Coronary artery (tissue), 2 donors: ENCODE measurements around the gene SLC43A1.

Source experiments
- DNase-seq: peaks from one replicate; pipeline ENCODE4 v3.0.0-alpha.2; 2017; ENCODE audit warnings: low spot score
- H3K27ac ChIP-seq, 2 donors: fragments of 200-600 bp; sonication (generic); one replicate each; pipeline ENCODE4 v1.5.1; 2016 to 2019
- H3K4me3 ChIP-seq: fragments of 200-600 bp; sonication (generic); 2 replicates; pipeline ENCODE4 v1.5.1; 2016; ENCODE audit warnings: mild to moderate bottlenecking, moderate library complexity
- TF ChIP-seq, protein P1 (sequence below): fragments of 200-600 bp; sonication (generic); IDR thresholded peaks from one replicate; pipeline ENCODE4 v1.5.1; 2019; ENCODE audit warnings: antibody characterized with exemption

The SLC43A1 gene

DNA sequence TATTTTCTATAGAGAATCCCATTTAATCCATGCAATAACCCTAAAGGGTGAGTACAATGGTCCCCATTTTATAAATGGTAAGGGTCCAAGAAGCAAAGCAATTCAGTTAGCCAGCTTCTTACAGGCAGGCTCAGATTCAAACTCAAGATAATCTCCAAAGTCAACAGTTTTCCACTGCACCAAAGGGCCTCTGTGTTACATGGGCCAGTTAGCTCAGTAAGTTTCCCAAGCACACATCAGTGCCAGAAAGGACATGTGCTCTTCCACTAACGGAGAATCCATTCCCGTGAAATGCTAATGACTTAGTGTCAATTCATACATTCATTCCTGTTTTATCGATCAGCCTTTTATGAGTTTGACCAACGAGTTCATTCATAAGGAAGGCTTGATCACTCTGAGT, 11.0 kb downstream of the SLC43A1 start:
- TF ChIP-seq, protein P1, sequence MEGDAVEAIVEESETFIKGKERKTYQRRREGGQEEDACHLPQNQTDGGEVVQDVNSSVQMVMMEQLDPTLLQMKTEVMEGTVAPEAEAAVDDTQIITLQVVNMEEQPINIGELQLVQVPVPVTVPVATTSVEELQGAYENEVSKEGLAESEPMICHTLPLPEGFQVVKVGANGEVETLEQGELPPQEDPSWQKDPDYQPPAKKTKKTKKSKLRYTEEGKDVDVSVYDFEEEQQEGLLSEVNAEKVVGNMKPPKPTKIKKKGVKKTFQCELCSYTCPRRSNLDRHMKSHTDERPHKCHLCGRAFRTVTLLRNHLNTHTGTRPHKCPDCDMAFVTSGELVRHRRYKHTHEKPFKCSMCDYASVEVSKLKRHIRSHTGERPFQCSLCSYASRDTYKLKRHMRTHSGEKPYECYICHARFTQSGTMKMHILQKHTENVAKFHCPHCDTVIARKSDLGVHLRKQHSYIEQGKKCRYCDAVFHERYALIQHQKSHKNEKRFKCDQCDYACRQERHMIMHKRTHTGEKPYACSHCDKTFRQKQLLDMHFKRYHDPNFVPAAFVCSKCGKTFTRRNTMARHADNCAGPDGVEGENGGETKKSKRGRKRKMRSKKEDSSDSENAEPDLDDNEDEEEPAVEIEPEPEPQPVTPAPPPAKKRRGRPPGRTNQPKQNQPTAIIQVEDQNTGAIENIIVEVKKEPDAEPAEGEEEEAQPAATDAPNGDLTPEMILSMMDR, result no peak
- no peak for DNase-seq
- Histone ChIP-seq H3K27ac (no peak overlapping the region), H3K4me3 (no peak overlapping the region)

DNA sequence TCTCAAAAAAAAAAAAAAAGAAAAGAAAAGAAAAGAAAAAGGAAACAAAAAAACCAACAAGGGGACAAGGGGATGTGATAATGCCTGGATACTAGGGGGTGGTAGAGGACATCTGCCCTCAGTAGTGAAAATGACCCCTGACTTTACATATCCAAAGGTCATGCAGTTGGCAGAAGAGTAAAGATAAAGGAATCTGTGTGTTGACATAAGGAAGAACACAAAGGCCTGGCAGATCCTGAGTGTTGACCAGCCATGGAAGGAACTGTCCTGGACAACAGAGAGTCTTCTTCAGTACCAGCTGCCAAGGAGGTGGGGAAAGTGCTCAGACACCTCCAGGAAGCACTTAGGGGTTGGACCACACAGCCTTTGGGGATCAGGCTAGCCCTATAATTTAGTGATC, 12.6 kb downstream of the SLC43A1 start:
- TF ChIP-seq, protein P1, result no peak
- H3K27ac ChIP-seq, result no peak overlapping the region
- H3K4me3 ChIP-seq, result no peak overlapping the region
- DNase-seq, result no peak

DNA sequence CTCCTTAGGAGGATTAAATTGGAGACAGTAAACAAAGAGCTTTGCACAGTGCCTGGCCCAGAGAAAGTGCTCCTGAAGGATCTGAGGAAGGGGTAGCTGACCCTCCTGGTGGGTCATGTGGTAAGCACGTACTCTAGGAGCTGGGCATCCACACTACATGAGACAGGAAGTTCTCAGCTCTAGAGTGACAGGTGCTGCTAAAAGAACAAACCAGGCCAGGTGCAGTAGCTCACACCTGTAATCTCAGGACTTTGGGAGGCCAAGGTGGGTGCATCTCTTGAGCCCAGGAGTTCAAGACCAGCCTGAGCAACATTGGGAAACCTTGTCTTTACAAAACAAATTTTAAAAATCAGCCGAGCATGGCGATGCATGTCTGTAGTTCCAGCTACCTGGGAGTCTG, 13.1 kb downstream of the SLC43A1 start:
- no peak for DNase-seq
- H3K27ac ChIP-seq, result no peak overlapping the region

DNA sequence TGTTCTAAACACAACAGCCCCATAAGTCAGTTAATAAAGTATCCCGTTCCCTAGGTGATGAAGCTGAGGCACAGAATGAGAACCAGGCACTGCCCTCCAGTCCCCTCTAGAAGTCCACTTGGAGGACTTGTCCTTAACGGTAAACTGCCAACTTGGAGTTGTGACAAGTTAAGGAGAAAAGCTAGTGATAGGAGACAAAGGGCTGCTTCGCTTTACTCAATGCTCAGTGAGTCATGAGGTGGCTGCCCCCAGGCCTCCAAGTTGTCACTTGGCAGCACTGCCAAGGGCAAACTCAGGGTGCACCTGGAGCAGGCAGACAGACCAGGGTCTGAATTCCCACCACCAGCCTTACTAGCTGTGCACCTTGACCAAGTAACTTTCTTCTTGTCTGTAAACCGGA, 13.5 kb downstream of the SLC43A1 start:
- Histone ChIP-seq H3K4me3 (no peak overlapping the region), H3K27ac (no peak overlapping the region)
- TF ChIP-seq, protein P1, result no peak
- no peak for DNase-seq

More for the DNA sequence above, 13.1 kb downstream of the SLC43A1 start:
- no peak overlapping the region for H3K4me3 ChIP-seq
- TF ChIP-seq, protein P1, result no peak

GRCh38 chr11:57500926-57501325, 14.6 kb downstream of the SLC43A1 start:
- TF ChIP-seq, protein P1, result no peak
- H3K27ac ChIP-seq, result peak overlapping the region; percentile 64 to 91
- no peak overlapping the region for H3K4me3 ChIP-seq
- no peak for DNase-seq

DNA sequence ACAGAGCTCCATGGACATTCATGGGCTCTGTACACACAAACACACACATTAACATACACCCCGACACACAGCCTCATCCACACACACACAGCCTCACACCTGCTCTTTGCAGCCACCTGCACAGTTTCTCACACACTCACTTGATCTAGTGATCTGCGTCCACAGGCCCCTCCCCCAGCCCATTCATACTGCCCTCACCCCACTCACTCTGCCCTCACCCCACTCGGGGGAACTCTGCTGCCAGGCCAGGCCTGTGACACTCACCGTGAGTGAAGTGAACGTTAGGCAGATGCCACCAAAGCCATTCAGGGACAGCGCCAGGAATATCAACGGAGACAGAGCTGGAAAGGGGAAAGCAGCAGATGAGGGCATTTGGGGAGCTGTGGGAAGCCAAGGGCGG, 15.0 kb downstream of the SLC43A1 start:
- DNase-seq, result no peak
- peak overlapping the region; percentile 64 to 91 for H3K27ac ChIP-seq
- TF ChIP-seq, protein P1, result no peak

GRCh38 chr11:57499983-57500461, 15.5 kb downstream of the SLC43A1 start:
- peak overlapping the region; percentile 62 for H3K4me3 ChIP-seq
- peak overlapping the region; percentile 64 to 91 for H3K27ac ChIP-seq
- DNase-seq, result no peak
- TF ChIP-seq, protein P1, result no peak

More for the DNA sequence above, 15.0 kb downstream of the SLC43A1 start:
- H3K4me3 ChIP-seq, result peak overlapping the region; percentile 62
